ENCODE measurements around the gene PTGFR.

DNA sequence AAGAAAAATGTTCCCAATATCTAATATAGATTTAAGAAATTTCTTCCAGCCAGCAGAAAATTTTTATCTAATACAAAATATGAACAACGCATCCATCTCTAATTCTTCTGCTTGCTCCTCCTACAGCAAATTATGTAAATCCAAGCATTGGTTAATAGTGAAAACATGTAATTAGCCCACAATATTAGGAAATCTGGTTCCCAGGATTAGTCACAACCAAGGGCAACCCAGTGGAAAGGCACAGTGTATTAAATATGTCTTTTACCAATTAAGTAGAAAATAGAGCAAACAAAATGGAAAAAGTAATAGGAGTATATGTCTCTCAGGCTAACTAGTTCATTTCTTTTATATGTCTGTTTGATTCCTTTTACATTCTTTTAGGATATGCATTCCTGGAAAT is 70.0 kb downstream of the PTGFR start:
- TF ChIP-seq ZFP30 (CRISPR knock-in tag; IDR thresholded peaks at IDR 0.05) (no peak), GLIS3 (CRISPR knock-in tag; IDR thresholded peaks at IDR 0.05) (no peak), OSR1 (CRISPR knock-in tag; IDR thresholded peaks at IDR 0.05) (no peak), ZNF70 (CRISPR knock-in tag; IDR thresholded peaks at IDR 0.05) (no peak), ZNF8 (CRISPR knock-in tag; IDR thresholded peaks at IDR 0.05) (no peak), ESRRG (CRISPR knock-in tag; IDR thresholded peaks at IDR 0.05) (no peak), RARB (CRISPR knock-in tag; IDR thresholded peaks at IDR 0.05) (no peak)
- TF ChIP-seq, protein P1, sequence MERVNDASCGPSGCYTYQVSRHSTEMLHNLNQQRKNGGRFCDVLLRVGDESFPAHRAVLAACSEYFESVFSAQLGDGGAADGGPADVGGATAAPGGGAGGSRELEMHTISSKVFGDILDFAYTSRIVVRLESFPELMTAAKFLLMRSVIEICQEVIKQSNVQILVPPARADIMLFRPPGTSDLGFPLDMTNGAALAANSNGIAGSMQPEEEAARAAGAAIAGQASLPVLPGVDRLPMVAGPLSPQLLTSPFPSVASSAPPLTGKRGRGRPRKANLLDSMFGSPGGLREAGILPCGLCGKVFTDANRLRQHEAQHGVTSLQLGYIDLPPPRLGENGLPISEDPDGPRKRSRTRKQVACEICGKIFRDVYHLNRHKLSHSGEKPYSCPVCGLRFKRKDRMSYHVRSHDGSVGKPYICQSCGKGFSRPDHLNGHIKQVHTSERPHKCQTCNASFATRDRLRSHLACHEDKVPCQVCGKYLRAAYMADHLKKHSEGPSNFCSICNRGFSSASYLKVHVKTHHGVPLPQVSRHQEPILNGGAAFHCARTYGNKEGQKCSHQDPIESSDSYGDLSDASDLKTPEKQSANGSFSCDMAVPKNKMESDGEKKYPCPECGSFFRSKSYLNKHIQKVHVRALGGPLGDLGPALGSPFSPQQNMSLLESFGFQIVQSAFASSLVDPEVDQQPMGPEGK (CRISPR knock-in tag; IDR thresholded peaks at IDR 0.05; ENCODE audit: borderline replicate concordance) = no peak

Data from SK-N-SH treated with all-trans-retinoic acid at 6 μM for 48 hours (cell line).